ENCODE results near the gene WWOX.
A peak's percentile ranks its signal among the peaks of the same experiment; 100 is the strongest.

WWOX gene

GRCh38 chr16:78549366-78549765 is 449.9 kb downstream of the WWOX start:
- peaks cover 7% of the 10 kb centered on the region for H3K4me1 ChIP-seq (ENCODE audit: control insufficient read depth, low read depth, low read length)
- H3K9ac ChIP-seq (ENCODE audit: low read length) = no peak overlapping the region
- DNase-seq = no peak
- no peak overlapping the region for H2BK15ac ChIP-seq (replicated peaks; ENCODE audit: low read depth)
- no peak overlapping the region for H3K56ac ChIP-seq (ENCODE audit: low read length)
- no CpG with 5 or more reads among the region's 6 CpGs for WGBS (ENCODE audit: extremely low coverage, insufficient coverage, low lambda C conversion rate)
- H2AK5ac ChIP-seq (ENCODE audit: low read length) = no peak overlapping the region
- no peak overlapping the region for H3K23ac ChIP-seq (ENCODE audit: low read length)
- no peak overlapping the region for H4K5ac ChIP-seq (ENCODE audit: low read length)
- H2BK5ac ChIP-seq (ENCODE audit: low read length) = no peak overlapping the region
- H3K27ac ChIP-seq (ENCODE audit: low read depth, low read length) = no peak overlapping the region
- no peak overlapping the region for H3K4me3 ChIP-seq (ENCODE audit: low read length)
- no peaks in the 10 kb centered on the region for H3K79me2 ChIP-seq (ENCODE audit: control insufficient read depth, insufficient read depth, low read length)
- no peak overlapping the region for H4K8ac ChIP-seq (ENCODE audit: low read depth, low read length)
- H2BK120ac ChIP-seq (ENCODE audit: low read depth, low read length) = no peak overlapping the region
- H3K36me3 ChIP-seq (ENCODE audit: control insufficient read depth, insufficient read depth, low read length) = no peaks in the 10 kb centered on the region
- H3K4me2 ChIP-seq (ENCODE audit: low read length) = no peak overlapping the region
- H3K18ac ChIP-seq (ENCODE audit: low read length) = no peak overlapping the region
- H3K27me3 ChIP-seq (ENCODE audit: insufficient read depth, low read length, poor library complexity) = no peaks in the 10 kb centered on the region
- H3K4ac ChIP-seq (ENCODE audit: low read depth, low read length) = no peak overlapping the region
- H3K79me1 ChIP-seq (ENCODE audit: low read length) = no peaks in the 10 kb centered on the region

GRCh38 chr16:78551487-78552085 is 452.1 kb downstream of the WWOX start:
- no peak overlapping the region for H3K4ac ChIP-seq (ENCODE audit: low read depth, low read length)
- H3K79me1 ChIP-seq (ENCODE audit: low read length) = no peaks in the 10 kb centered on the region
- H3K4me1 ChIP-seq (ENCODE audit: control insufficient read depth, low read depth, low read length) = peaks cover 7% of the 10 kb centered on the region
- H3K23ac ChIP-seq (ENCODE audit: low read length) = no peak overlapping the region
- H4K8ac ChIP-seq (ENCODE audit: low read depth, low read length) = no peak overlapping the region
- H2AK5ac ChIP-seq (ENCODE audit: low read length) = no peak overlapping the region
- H3K4me3 ChIP-seq (ENCODE audit: low read length) = no peak overlapping the region
- no peak overlapping the region for H4K5ac ChIP-seq (ENCODE audit: low read length)
- no peak overlapping the region for H3K56ac ChIP-seq (ENCODE audit: low read length)
- no peaks in the 10 kb centered on the region for H3K79me2 ChIP-seq (ENCODE audit: control insufficient read depth, insufficient read depth, low read length)
- H3K9ac ChIP-seq (ENCODE audit: low read length) = no peak overlapping the region
- no peak overlapping the region for H2BK120ac ChIP-seq (ENCODE audit: low read depth, low read length)
- H2BK15ac ChIP-seq (replicated peaks; ENCODE audit: low read depth) = no peak overlapping the region
- DNase-seq = peak; percentile 71
- H3K4me2 ChIP-seq (ENCODE audit: low read length) = no peak overlapping the region
- H3K27me3 ChIP-seq (ENCODE audit: insufficient read depth, low read length, poor library complexity) = no peaks in the 10 kb centered on the region
- no peak overlapping the region for H3K18ac ChIP-seq (ENCODE audit: low read length)
- WGBS (ENCODE audit: extremely low coverage, insufficient coverage, low lambda C conversion rate) = no CpG with 5 or more reads among the region's 12 CpGs
- no peak overlapping the region for H2BK5ac ChIP-seq (ENCODE audit: low read length)
- no peaks in the 10 kb centered on the region for H3K36me3 ChIP-seq (ENCODE audit: control insufficient read depth, insufficient read depth, low read length)
- no peak overlapping the region for H3K27ac ChIP-seq (ENCODE audit: low read depth, low read length)

- no peak overlapping the region for H3K9ac ChIP-seq (ENCODE audit: low read length)
- no peaks in the 10 kb centered on the region for H3K79me1 ChIP-seq (ENCODE audit: low read length)
- no peak for DNase-seq
- H2BK5ac ChIP-seq (ENCODE audit: low read length) = no peak overlapping the region
- H4K8ac ChIP-seq (ENCODE audit: low read depth, low read length) = no peak overlapping the region
- no peaks in the 10 kb centered on the region for H3K27me3 ChIP-seq (ENCODE audit: insufficient read depth, low read length, poor library complexity)
- no peak overlapping the region for H3K4ac ChIP-seq (ENCODE audit: low read depth, low read length)
- no peak overlapping the region for H4K5ac ChIP-seq (ENCODE audit: low read length)
- H3K27ac ChIP-seq (ENCODE audit: low read depth, low read length) = no peak overlapping the region
- H3K56ac ChIP-seq (ENCODE audit: low read length) = no peak overlapping the region
- no peak overlapping the region for H3K18ac ChIP-seq (ENCODE audit: low read length)
- no peak overlapping the region for H2BK15ac ChIP-seq (replicated peaks; ENCODE audit: low read depth)
- no CpG with 5 or more reads among the region's 16 CpGs for WGBS (ENCODE audit: extremely low coverage, insufficient coverage, low lambda C conversion rate)
- no peaks in the 10 kb centered on the region for H3K36me3 ChIP-seq (ENCODE audit: control insufficient read depth, insufficient read depth, low read length)
- no peak overlapping the region for H3K4me3 ChIP-seq (ENCODE audit: low read length)
- no peak overlapping the region for H3K23ac ChIP-seq (ENCODE audit: low read length)
- no peak overlapping the region for H2BK120ac ChIP-seq (ENCODE audit: low read depth, low read length)
- H3K4me1 ChIP-seq (ENCODE audit: control insufficient read depth, low read depth, low read length) = peaks cover 7% of the 10 kb centered on the region
- no peaks in the 10 kb centered on the region for H3K79me2 ChIP-seq (ENCODE audit: control insufficient read depth, insufficient read depth, low read length)
- H3K4me2 ChIP-seq (ENCODE audit: low read length) = no peak overlapping the region
- H2AK5ac ChIP-seq (ENCODE audit: low read length) = no peak overlapping the region
Observed at GRCh38 chr16:78552106-78552675, 452.7 kb downstream of the WWOX start.

- no CpG with 5 or more reads among the region's 1 CpG for WGBS (ENCODE audit: extremely low coverage, insufficient coverage, low lambda C conversion rate)
- no peak overlapping the region for H2BK120ac ChIP-seq (ENCODE audit: low read depth, low read length)
- peaks cover 7% of the 10 kb centered on the region for H3K4me1 ChIP-seq (ENCODE audit: control insufficient read depth, low read depth, low read length)
- H4K5ac ChIP-seq (ENCODE audit: low read length) = no peak overlapping the region
- H3K4me2 ChIP-seq (ENCODE audit: low read length) = no peak overlapping the region
- no peak for DNase-seq
- no peak overlapping the region for H3K9ac ChIP-seq (ENCODE audit: low read length)
- H3K79me1 ChIP-seq (ENCODE audit: low read length) = no peaks in the 10 kb centered on the region
- no peak overlapping the region for H3K56ac ChIP-seq (ENCODE audit: low read length)
- no peaks in the 10 kb centered on the region for H3K27me3 ChIP-seq (ENCODE audit: insufficient read depth, low read length, poor library complexity)
- H3K23ac ChIP-seq (ENCODE audit: low read length) = no peak overlapping the region
- H3K4ac ChIP-seq (ENCODE audit: low read depth, low read length) = no peak overlapping the region
- H3K18ac ChIP-seq (ENCODE audit: low read length) = no peak overlapping the region
- no peak overlapping the region for H2AK5ac ChIP-seq (ENCODE audit: low read length)
- no peak overlapping the region for H4K8ac ChIP-seq (ENCODE audit: low read depth, low read length)
- no peak overlapping the region for H3K4me3 ChIP-seq (ENCODE audit: low read length)
- H3K79me2 ChIP-seq (ENCODE audit: control insufficient read depth, insufficient read depth, low read length) = no peaks in the 10 kb centered on the region
- no peaks in the 10 kb centered on the region for H3K36me3 ChIP-seq (ENCODE audit: control insufficient read depth, insufficient read depth, low read length)
- H3K27ac ChIP-seq (ENCODE audit: low read depth, low read length) = no peak overlapping the region
- no peak overlapping the region for H2BK15ac ChIP-seq (replicated peaks; ENCODE audit: low read depth)
- no peak overlapping the region for H2BK5ac ChIP-seq (ENCODE audit: low read length)
Observed at GRCh38 chr16:78552716-78553115, 453.3 kb downstream of the WWOX start.

- Histone ChIP-seq H3K36me3 (ENCODE audit: control insufficient read depth, insufficient read depth, low read length) (no peaks in the 10 kb centered on the region), H3K9ac (ENCODE audit: low read length) (no peak overlapping the region), H4K5ac (ENCODE audit: low read length) (no peak overlapping the region), H3K4me3 (ENCODE audit: low read length) (no peak overlapping the region), H3K18ac (ENCODE audit: low read length) (no peak overlapping the region), H3K79me2 (ENCODE audit: control insufficient read depth, insufficient read depth, low read length) (no peaks in the 10 kb centered on the region), H2BK120ac (ENCODE audit: low read depth, low read length) (no peak overlapping the region), H3K4me1 (ENCODE audit: control insufficient read depth, low read depth, low read length) (peaks cover 7% of the 10 kb centered on the region), H2BK5ac (ENCODE audit: low read length) (no peak overlapping the region), H2AK5ac (ENCODE audit: low read length) (no peak overlapping the region), H3K4ac (ENCODE audit: low read depth, low read length) (no peak overlapping the region), H2BK15ac (replicated peaks; ENCODE audit: low read depth) (no peak overlapping the region), H3K27me3 (ENCODE audit: insufficient read depth, low read length, poor library complexity) (no peaks in the 10 kb centered on the region), H3K79me1 (ENCODE audit: low read length) (no peaks in the 10 kb centered on the region), H3K27ac (ENCODE audit: low read depth, low read length) (no peak overlapping the region), H3K23ac (ENCODE audit: low read length) (no peak overlapping the region), H3K4me2 (ENCODE audit: low read length) (no peak overlapping the region), H3K56ac (ENCODE audit: low read length) (no peak overlapping the region), H4K8ac (ENCODE audit: low read depth, low read length) (no peak overlapping the region)
- DNase-seq = peak; percentile 22
- no CpG with 5 or more reads among the region's 10 CpGs for WGBS (ENCODE audit: extremely low coverage, insufficient coverage, low lambda C conversion rate)
Observed at GRCh38 chr16:78553268-78554039, 454.0 kb downstream of the WWOX start.

Measured in mesendoderm (in vitro differentiated cells).